Ascending aorta (tissue), 2 donors: ENCODE results near the gene ITPKB. TPM values are rescaled to one million over a fixed set of nuclear protein-coding genes. Genes with fewer than 3 reads are reported as not detected.
A peak's percentile ranks its signal among the peaks of the same experiment; 100 is the strongest.
"Not testable (repeated sequence)": the region's sequence is repeated elsewhere in the genome, so short reads cannot be mapped to it uniquely, and the experiment has no call there.

Source experiments
- DNase-seq, 2 donors: peaks; one replicate each; pipeline ENCODE4 v3.0.0-alpha.2; 2019; ENCODE audit warnings: low spot score in 2 of 2
- H3K27ac ChIP-seq, 2 donors: fragments of 200-600 bp; sonication (generic); one replicate each; pipeline ENCODE4 v1.5.1; 2016 to 2017; ENCODE audit warnings: mild to moderate bottlenecking in 1 of 2
- H3K27me3 ChIP-seq: fragments of 200-600 bp; sonication (generic); one replicate; pipeline ENCODE4 v1.5.1; 2017
- H3K36me3 ChIP-seq, 2 donors: fragments of 200-600 bp; sonication (generic); one replicate each; pipeline ENCODE4 v1.5.1; 2016
- H3K4me1 ChIP-seq, 2 donors: fragments of 200-600 bp; sonication (generic); one replicate each; pipeline ENCODE4 v1.5.1; 2016 to 2017; ENCODE audit warnings: mild to moderate bottlenecking in 1 of 2
- H3K4me3 ChIP-seq, 2 donors: fragments of 200-600 bp; sonication (generic); one replicate each; pipeline ENCODE4 v1.5.1; 2016 to 2017; ENCODE audit warnings: mild to moderate bottlenecking in 1 of 2
- H3K9me3 ChIP-seq, 2 donors: fragments of 200-600 bp; sonication (generic); one replicate each; pipeline ENCODE4 v1.5.1; 2016
- CTCF ChIP-seq, 3 experiments: fragments of 200-600 bp in 2 of 3; fragments of 450-650 bp in 1 of 3; sonication (generic) in 2 of 3; IDR thresholded peaks; one replicate each; pipeline ENCODE4 v1.5.1; 2016 to 2019; ENCODE audit warnings: antibody characterized with exemption in 3 of 3, mild to moderate bottlenecking in 1 of 3, moderate library complexity in 1 of 3
- intact Hi-C: fragments of 100-400 bp; cut with DNase I; formaldehyde crosslinking; loops from one replicate; pipeline ENCODE4 v1.15.1; 2023
- total RNA-seq: library from RNA; depleted of rRNA; stranded (reverse); fragments of >200 nt; gene quantifications from one replicate; pipeline ENCODE4 v1.1.0, GENCODE V29; 2016

ITPKB gene
- total RNA-seq, 1 donor from 2014 or later, result 27.5 TPM

GRCh38 chr1:226641671-226642231 is 97.3 kb downstream of the ITPKB start:
- no peak for TF ChIP-seq CTCF (IDR thresholded peaks at IDR 0.05)
- Histone ChIP-seq H3K9me3 (no peaks in the 10 kb centered on the region), H3K4me3 (no peak overlapping the region), H3K27ac (no peak overlapping the region), H3K4me1 (peaks cover 0 to 3% of the 10 kb centered on the region in 2 donors), H3K27me3 (no peaks in the 10 kb centered on the region), H3K36me3 (peaks cover 21 to 37% of the 10 kb centered on the region in 2 donors)
- intact Hi-C loops, result no loop called here
- DNase-seq, result no peak

GRCh38 chr1:226640321-226641136 is 98.6 kb downstream of the ITPKB start:
- no peak for TF ChIP-seq CTCF (IDR thresholded peaks at IDR 0.05)
- Histone ChIP-seq H3K4me1 (peaks cover 0 to 3% of the 10 kb centered on the region in 2 donors), H3K36me3 (peaks cover 16 to 44% of the 10 kb centered on the region in 2 donors), H3K4me3 (no peak overlapping the region), H3K9me3 (no peaks in the 10 kb centered on the region), H3K27ac (no peak overlapping the region), H3K27me3 (no peaks in the 10 kb centered on the region)
- DNase-seq, result no peak
- intact Hi-C loops, result no loop called here

DNA sequence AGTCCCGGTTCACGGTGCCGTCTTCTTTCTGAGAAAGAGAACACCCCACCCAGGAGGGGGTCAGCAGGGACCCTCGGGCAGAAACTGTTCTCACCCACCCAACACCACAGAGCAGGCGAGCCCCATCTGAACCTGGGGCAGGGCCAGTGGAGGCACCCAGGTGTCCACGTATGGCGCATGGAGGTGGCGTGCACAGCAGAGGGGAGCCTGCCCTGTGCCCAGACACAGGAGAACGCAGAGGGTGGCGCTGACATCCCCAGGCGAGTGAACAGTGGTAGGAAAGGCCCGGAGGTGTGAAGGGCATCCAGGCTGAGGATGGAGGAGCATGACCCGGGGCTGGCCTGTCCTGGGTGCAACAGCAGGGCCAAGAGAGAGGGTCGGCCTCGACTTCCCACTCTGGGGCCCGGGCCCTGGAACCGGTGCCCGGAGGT is 99.4 kb downstream of the ITPKB start:
- H3K27ac ChIP-seq, result no peak overlapping the region
- H3K36me3 ChIP-seq, result peaks cover 13 to 38% of the 10 kb centered on the region in 2 donors
- intact Hi-C loops, result loop anchor here (5.0 to 10.0 kb wide), 2 partner anchors 38 to 95 kb away; partner anchors contain the start of gene STUM
- no peaks in the 10 kb centered on the region for H3K9me3 ChIP-seq
- peaks cover 0 to 3% of the 10 kb centered on the region in 2 donors for H3K4me1 ChIP-seq
- H3K27me3 ChIP-seq, result no peaks in the 10 kb centered on the region
- H3K4me3 ChIP-seq, result no peak overlapping the region
- DNase-seq, result peak in 1 of 2 donors; percentile 1
- no peak for TF ChIP-seq CTCF (IDR thresholded peaks at IDR 0.05)

- H3K27ac ChIP-seq, H3K9me3 ChIP-seq: not testable (repeated sequence)
Measured at GRCh38 chr1:226639206-226639605, 99.9 kb downstream of the ITPKB start.

GRCh38 chr1:226638608-226639007 is 100.5 kb downstream of the ITPKB start:
- Histone ChIP-seq H3K9me3 (no peaks in the 10 kb centered on the region), H3K36me3 (peaks cover 13 to 38% of the 10 kb centered on the region in 2 donors), H3K4me1 (peaks cover 3 to 10% of the 10 kb centered on the region in 2 donors), H3K27me3 (no peaks in the 10 kb centered on the region), H3K27ac (peak overlapping the region in 1 of 2 donors; percentile 1), H3K4me3 (no peak overlapping the region)
- DNase-seq, result peak; percentile 5 to 48
- no peak for TF ChIP-seq CTCF (IDR thresholded peaks at IDR 0.05)
- intact Hi-C loops, result loop anchor here (5.0 to 10.0 kb wide), 2 partner anchors 39 to 94 kb away; partner anchors contain the start of gene STUM

More at GRCh38 chr1:226639206-226639605, 99.9 kb downstream of the ITPKB start:
- DNase-seq, H3K4me3 ChIP-seq, H3K27me3 ChIP-seq, H3K4me1 ChIP-seq: not testable (repeated sequence)
- intact Hi-C loops, result loop anchor here (5.0 to 10.0 kb wide), 2 partner anchors 38 to 94 kb away; partner anchors contain the start of gene STUM
- H3K36me3 ChIP-seq, result peaks cover 13 to 38% of the 10 kb centered on the region in 2 donors
